IMR-90 (cell line): ENCODE results near the gene SARS1. TPM values are rescaled to one million over a fixed set of nuclear protein-coding genes. Genes with fewer than 3 reads are reported as not detected.

Source experiments
- ATAC-seq: fragments of 200-7000 bp; cut with Tn5 transposase; 2 replicates; pipeline ENCODE4 v1.9.1; 2020; ENCODE audit warnings: low read depth, mild to moderate bottlenecking, moderate library complexity
- BruUV-seq: library from RNA; stranded (reverse); fragments of 400-500 nt; replicated peaks from 2 replicates; lab custom pipeline; 2021; lab: Mats Ljungman, UMichigan
- CTCF ChIA-PET: fragments of 300-600 bp; formaldehyde crosslinking; extraction: SDS; loops from one replicate; lab custom pipeline; 2021; ENCODE audit warnings: antibody characterized with exemption; lab: Yijun Ruan, JAX
- POLR2A ChIA-PET: fragments of 300-600 bp; sonication (Branson Sonifier 250); formaldehyde crosslinking; loops from one replicate; lab custom pipeline; 2022; ENCODE audit warnings: antibody characterized with exemption; ENCODE audit not compliant: unreplicated experiment; lab: Charles Lee
- DNase-seq: peaks from one replicate; pipeline ENCODE4 v3.0.0; 2013
- H2AFZ ChIP-seq: replicated peaks from 2 replicates; pipeline ENCODE3; 2013; ENCODE audit warnings: low read length, mild to moderate bottlenecking; ENCODE audit not compliant: poor library complexity
- H2AK5ac ChIP-seq: 2 replicates; pipeline ENCODE4 v1.6.1; 2013; ENCODE audit warnings: low read depth, low read length, inconsistent platforms
- H2AK9ac ChIP-seq: replicated peaks from 2 replicates; pipeline ENCODE3; 2013; ENCODE audit warnings: mild to moderate bottlenecking, low read depth, low read length, moderate library complexity; ENCODE audit not compliant: poor library complexity
- H2BK120ac ChIP-seq: 2 replicates; pipeline ENCODE4 v1.6.1; 2013; ENCODE audit warnings: low read depth, low read length, inconsistent platforms
- H2BK15ac ChIP-seq: 3 replicates; pipeline ENCODE4 v1.6.1; 2013; ENCODE audit warnings: low read depth, low read length, inconsistent platforms
- H2BK20ac ChIP-seq: 2 replicates; pipeline ENCODE4 v1.6.1; 2013; ENCODE audit warnings: low read depth, mild to moderate bottlenecking, inconsistent platforms, low read length, moderate library complexity
- H2BK5ac ChIP-seq: 2 replicates; pipeline ENCODE4 v1.6.1; 2013; ENCODE audit warnings: mild to moderate bottlenecking, low read depth, low read length, inconsistent platforms; ENCODE audit not compliant: poor library complexity, severe bottlenecking
- H3K14ac ChIP-seq: replicated peaks from 2 replicates; pipeline ENCODE4 v1.6.1; 2013; ENCODE audit warnings: low read depth, low read length, inconsistent platforms
- H3K18ac ChIP-seq: 2 replicates; pipeline ENCODE4 v1.6.1; 2013; ENCODE audit warnings: low read depth, low read length, control low read depth
- H3K23ac ChIP-seq: 2 replicates; pipeline ENCODE4 v1.6.1; 2013; ENCODE audit warnings: low read depth, low read length, inconsistent platforms
- H3K27ac ChIP-seq: 2 replicates; pipeline ENCODE4 v1.5.1; 2013; ENCODE audit warnings: mild to moderate bottlenecking, control low read depth, low read length; ENCODE audit not compliant: insufficient read depth
- H3K27me3 ChIP-seq: 2 replicates; pipeline ENCODE4 v1.6.1; 2013; ENCODE audit warnings: low read length; ENCODE audit not compliant: control insufficient read depth, insufficient read depth
- H3K36me3 ChIP-seq: 2 replicates; pipeline ENCODE4 v1.6.1; 2013; ENCODE audit warnings: low read length, mixed read lengths; ENCODE audit not compliant: control insufficient read depth, insufficient read depth
- H3K4ac ChIP-seq: 2 replicates; pipeline ENCODE4 v1.6.1; 2013; ENCODE audit warnings: low read depth, low read length, inconsistent platforms
- H3K4me1 ChIP-seq: 2 replicates; pipeline ENCODE4 v1.6.1; 2013; ENCODE audit warnings: low read length, mixed read lengths; ENCODE audit not compliant: control insufficient read depth, insufficient read depth
- H3K4me2 ChIP-seq: 2 replicates; pipeline ENCODE4 v1.6.1; 2013; ENCODE audit warnings: low read depth, mild to moderate bottlenecking, control low read depth, low read length, moderate library complexity
- H3K4me3 ChIP-seq: 2 replicates; pipeline ENCODE4 v1.5.1; 2013; ENCODE audit warnings: low read depth, mild to moderate bottlenecking, control low read depth, low read length, moderate library complexity; ENCODE audit not compliant: insufficient read depth
- H3K56ac ChIP-seq: 2 replicates; pipeline ENCODE4 v1.6.1; 2013; ENCODE audit warnings: low read length, inconsistent platforms; ENCODE audit not compliant: insufficient read depth; ENCODE audit errors: extremely low read depth
- H3K79me1 ChIP-seq, 2 experiments: 2 replicates each; pipeline ENCODE4 v1.6.1; 2013; ENCODE audit warnings: low read length in 2 of 2, inconsistent platforms in 1 of 2, low read depth in 1 of 2
- H3K9ac ChIP-seq: 2 replicates; pipeline ENCODE4 v1.6.1; 2013; ENCODE audit warnings: low read depth, low read length, control low read depth
- H3K9me1 ChIP-seq: 2 replicates; pipeline ENCODE4 v1.6.1; 2013; ENCODE audit warnings: low read length, inconsistent platforms; ENCODE audit not compliant: insufficient read depth
- H3K9me3 ChIP-seq: 2 replicates; pipeline ENCODE4 v1.6.1; 2013; ENCODE audit warnings: low read length; ENCODE audit not compliant: control insufficient read depth, insufficient read depth
- H4K20me1 ChIP-seq: 2 replicates; pipeline ENCODE4 v1.6.1; 2013; ENCODE audit warnings: low read length, inconsistent platforms; ENCODE audit not compliant: insufficient read depth
- H4K5ac ChIP-seq: 2 replicates; pipeline ENCODE4 v1.6.1; 2013; ENCODE audit warnings: mild to moderate bottlenecking, low read depth, low read length, control low read depth
- H4K8ac ChIP-seq, 2 experiments: 2 replicates each; pipeline ENCODE4 v1.6.1; 2013; ENCODE audit warnings: low read depth in 2 of 2, low read length in 2 of 2, control low read depth in 1 of 2, inconsistent platforms in 1 of 2
- H4K91ac ChIP-seq: 2 replicates; pipeline ENCODE4 v1.6.1; 2013; ENCODE audit warnings: low read depth, low read length, inconsistent platforms; ENCODE audit not compliant: insufficient read depth
- BHLHE40 ChIP-seq: fragments of 150-350 bp; IDR thresholded peaks from 2 replicates; pipeline ENCODE4 v1.6.1; 2016; ENCODE audit warnings: mild to moderate bottlenecking, low read depth, low read length
- CTCF ChIP-seq: conservative IDR thresholded peaks from 2 replicates; pipeline ENCODE4 v1.5.1; 2012; ENCODE audit warnings: mild to moderate bottlenecking, low read depth, low read length, improper control_type of control experiment
- FOS ChIP-seq: fragments of 150-350 bp; IDR thresholded peaks from 2 replicates; pipeline ENCODE4 v1.6.1; 2016; ENCODE audit warnings: low read depth, low read length
- MAFK ChIP-seq: IDR thresholded peaks from 2 replicates; pipeline ENCODE4 v1.6.1; 2012; ENCODE audit warnings: low read depth, low read length, improper control_type of control experiment
- MAZ ChIP-seq: IDR thresholded peaks from 2 replicates; pipeline ENCODE4 v1.6.1; 2012; ENCODE audit warnings: low read depth, mild to moderate bottlenecking, low read length, improper control_type of control experiment, moderate library complexity, borderline replicate concordance
- MXI1 ChIP-seq: IDR thresholded peaks from 2 replicates; pipeline ENCODE4 v1.6.1; 2012; ENCODE audit warnings: low read depth, mild to moderate bottlenecking, low read length, moderate library complexity, borderline replicate concordance
- POLR2A ChIP-seq: IDR thresholded peaks from 2 replicates; pipeline ENCODE4 v1.6.1; 2012; ENCODE audit warnings: mild to moderate bottlenecking, low read depth, low read length
- RAD21 ChIP-seq: IDR thresholded peaks from 2 replicates; pipeline ENCODE4 v1.6.1; 2012; ENCODE audit warnings: low read length, improper control_type of control experiment
- RCOR1 ChIP-seq: IDR thresholded peaks from 2 replicates; pipeline ENCODE4 v1.6.1; 2012; ENCODE audit warnings: mild to moderate bottlenecking, low read length, improper control_type of control experiment; ENCODE audit not compliant: insufficient replicate concordance
- RFX5 ChIP-seq: IDR thresholded peaks from 2 replicates; pipeline ENCODE4 v1.8.0; 2012; ENCODE audit warnings: low read depth, mild to moderate bottlenecking, low read length, moderate library complexity
- SMC3 ChIP-seq: fragments of 150-350 bp; IDR thresholded peaks from 2 replicates; pipeline ENCODE4 v1.6.1; 2016; ENCODE audit warnings: low read depth, mild to moderate bottlenecking, antibody characterized with exemption, low read length, moderate library complexity
- WGBS, 2 experiments: methylation state at CpG; one replicate each; pipeline versions ENCODE4 v1.1.5 to v1.1.7; 2013; ENCODE audit warnings: missing lambda C conversion rate in 2 of 2; ENCODE audit not compliant: insufficient read length in 1 of 2; ENCODE audit errors: extremely low coverage in 2 of 2; 5-methylcytosine and 5-hydroxymethylcytosine counted together
- dilution Hi-C: fragments of 300-500 bp; cut with HindIII; formaldehyde crosslinking; loops from one replicate; pipeline ENCODE4 v1.14.3; 2018; ENCODE audit warnings: low sequenced_read_pairs; ENCODE audit not compliant: unreplicated experiment
- in situ Hi-C: fragments of 300-500 bp; cut with MboI; formaldehyde crosslinking; loops from 3 replicates; pipeline ENCODE4 v1.14.3; 2019; ENCODE audit warnings: low sequenced_read_pairs, inconsistent platforms, mixed read lengths
- intact Hi-C: fragments of 100-400 bp; cut with micrococcal nuclease; formaldehyde crosslinking; loops from 2 replicates; pipeline ENCODE4 v1.10.0; 2022
- polyA plus RNA-seq, 3 experiments: library from polyadenylated mRNA; depleted of rRNA; stranded (reverse); fragments of >200 nt; gene quantifications; 2 replicates each; pipeline ENCODE4 v1.2.3, GENCODE V29; 2012; ENCODE audit warnings: low replicate concordance in 1 of 3
- total RNA-seq: library from RNA; depleted of rRNA; stranded (reverse); fragments of >200 nt; gene quantifications from 2 replicates; pipeline ENCODE4 v1.2.3, GENCODE V29; 2012

Gene SARS1
- total and polyA plus RNA-seq, 2 of the 4 experiments (the other 2 are of a cell fraction), result 231 to 348 TPM

- ATAC-seq (no peak), DNase-seq (no peak)
- H2BK20ac ChIP-seq, result peak overlapping the region; percentile 58; the same call in 1 of the 2 replicates
- H3K4me1 ChIP-seq, result peaks cover 19% of the 10 kb centered on the region; the same call in 1 of the 2 replicates
- H4K91ac ChIP-seq, result no peak overlapping the region
- WGBS, 2 experiments, result 97% methylated on average over 5 of the region's 7 CpGs; no CpG with 5 or more reads in 1 of the 2 experiments
- H3K4me2 ChIP-seq, result no peak overlapping the region
- H4K20me1 ChIP-seq, result no peaks in the 10 kb centered on the region
- no peak overlapping the region for H2BK120ac ChIP-seq
- dilution Hi-C loops, result no loop called here
- peaks cover 20% of the 10 kb centered on the region for H3K9me1 ChIP-seq
- no peak overlapping the region for H3K9ac ChIP-seq
- H3K9me3 ChIP-seq, result no peaks in the 10 kb centered on the region
- no peak overlapping the region for H2AFZ ChIP-seq
- TF ChIP-seq RAD21, result no peak
- no peak for TF ChIP-seq RCOR1
- no peak for TF ChIP-seq RFX5
- no peak for TF ChIP-seq MAZ
- TF ChIP-seq MAFK, result no peak
- TF ChIP-seq SMC3, result no peak
- no peak for TF ChIP-seq BHLHE40
- TF ChIP-seq CTCF, result no peak
- no peak for TF ChIP-seq MXI1
- TF ChIP-seq POLR2A, result no peak
- TF ChIP-seq FOS, result no peak
- peak overlapping the region; percentile 25 for H2AK9ac ChIP-seq
- H3K4ac ChIP-seq, result peak overlapping the region; percentile 41; the same call in 1 of the 2 replicates
- no peak overlapping the region for H3K4me3 ChIP-seq
- H2BK5ac ChIP-seq, result no peak overlapping the region
- in situ Hi-C loops, result no loop called here
- no peak overlapping the region for H4K8ac ChIP-seq
- H3K14ac ChIP-seq, result no peak overlapping the region
- no peak overlapping the region; the same call in 1 of the 2 replicates for H3K18ac ChIP-seq
- H4K5ac ChIP-seq, result no peak overlapping the region
- H2AK5ac ChIP-seq, result no peak overlapping the region
- H3K27me3 ChIP-seq, result no peaks in the 10 kb centered on the region
- no peaks in the 10 kb centered on the region for H3K79me1 ChIP-seq
- H3K36me3 ChIP-seq, result no peaks in the 10 kb centered on the region
- no peak overlapping the region for H2BK15ac ChIP-seq
- POLR2A ChIA-PET, result no interaction called here
- H3K56ac ChIP-seq, result no peak overlapping the region
- H3K27ac ChIP-seq, result no peak overlapping the region
- intact Hi-C loops, result loop anchor here (5.0 kb wide), 1 partner anchor 88 kb away; no protein-coding TSS in a partner anchor
- CTCF ChIA-PET, result interaction anchor here (1.3 kb wide), 1 partner anchor 11 kb away, joined by 6 read pairs; no protein-coding TSS in a partner anchor
- no TSS peak for BruUV-seq
- no peak overlapping the region for H3K23ac ChIP-seq
Observed at GRCh38 chr1:109190189-109190588, 23.5 kb upstream of the SARS1 start.
